NCI-H82 treated with DMSO at 0.1 percent for 48 hours (cell line): ENCODE data around the gene TENT4A.

Experiments
- DNase-seq: peaks from one replicate; lab custom pipeline; 2025; ENCODE audit not compliant: unreplicated experiment; lab: John Stamatoyannopoulos, UW

The TENT4A gene

DNA sequence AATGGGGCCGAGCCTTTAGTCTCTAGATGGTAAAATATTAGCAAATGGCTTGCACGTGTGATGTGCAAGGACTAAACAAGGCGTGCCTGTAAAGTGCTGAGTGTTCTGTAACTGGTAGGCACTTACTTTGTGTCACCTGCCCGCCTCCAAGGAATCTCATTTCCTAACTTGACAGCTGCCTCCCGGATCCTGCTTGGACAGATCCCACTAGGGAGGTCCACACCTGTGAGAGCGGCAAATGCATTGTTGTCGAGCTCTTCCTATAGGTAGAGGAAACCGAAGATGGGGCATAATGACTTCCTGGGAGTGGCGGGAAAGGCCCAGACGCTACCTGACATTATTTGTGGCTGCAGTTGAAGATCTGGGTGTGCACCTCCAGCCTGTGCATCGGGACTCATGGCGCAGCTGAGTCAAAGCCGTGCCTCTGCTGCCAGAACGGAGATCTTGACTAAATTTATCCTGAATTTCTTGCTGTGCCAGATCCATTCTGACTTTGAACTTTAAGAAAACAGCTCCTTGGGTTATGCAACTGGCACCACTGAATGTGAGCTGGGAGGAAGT lies 79.8 kb downstream of the TENT4A start:
- DNase-seq: no peak

DNA sequence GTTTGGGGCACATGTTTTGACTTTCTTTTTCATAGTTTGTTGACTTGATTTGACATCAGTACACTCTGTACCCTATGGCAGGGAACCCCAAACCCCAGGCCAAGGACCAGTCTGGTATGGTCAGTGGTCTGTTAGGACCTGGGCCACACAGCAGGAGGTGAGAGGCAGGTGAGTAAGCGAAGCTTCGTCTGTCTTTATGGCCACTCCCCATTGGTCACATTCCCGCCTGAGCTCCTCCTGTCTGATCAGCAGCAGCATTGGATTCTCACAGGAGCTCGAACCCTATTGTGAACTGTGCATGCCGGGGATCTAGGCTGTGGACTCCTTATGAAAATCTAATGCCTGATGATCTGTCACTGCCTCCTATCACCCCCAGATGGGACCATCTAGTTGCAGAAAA lies 88.0 kb downstream of the TENT4A start:
- DNase-seq: no peak

DNA sequence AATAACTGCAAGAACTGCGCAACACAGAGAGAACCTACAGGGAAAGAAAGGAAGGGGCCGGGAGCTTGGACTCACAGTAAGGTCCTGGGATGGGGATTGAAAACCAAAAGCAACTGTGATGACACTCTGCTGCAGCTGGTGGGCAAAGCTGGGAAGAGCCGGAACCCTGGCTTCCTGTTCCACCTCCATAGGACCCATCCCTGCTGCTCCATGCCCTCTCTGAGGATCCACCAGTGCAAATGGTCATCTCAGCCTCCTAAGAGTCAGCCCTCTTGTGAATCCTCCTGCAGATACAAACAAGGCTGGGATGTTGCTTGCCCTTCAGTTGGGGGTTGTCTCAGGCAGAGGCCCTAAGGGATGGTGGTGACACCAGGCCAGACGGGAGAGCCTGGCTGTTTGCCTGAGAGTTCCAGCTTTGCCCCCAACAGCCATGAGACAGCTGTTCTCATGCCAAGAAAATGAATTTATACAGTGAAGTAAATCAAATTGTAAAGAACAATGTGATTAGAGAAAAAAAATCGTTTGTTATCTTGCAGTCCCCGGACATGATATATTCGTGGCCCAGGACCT lies 90.8 kb downstream of the TENT4A start:
- no peak for DNase-seq

DNA sequence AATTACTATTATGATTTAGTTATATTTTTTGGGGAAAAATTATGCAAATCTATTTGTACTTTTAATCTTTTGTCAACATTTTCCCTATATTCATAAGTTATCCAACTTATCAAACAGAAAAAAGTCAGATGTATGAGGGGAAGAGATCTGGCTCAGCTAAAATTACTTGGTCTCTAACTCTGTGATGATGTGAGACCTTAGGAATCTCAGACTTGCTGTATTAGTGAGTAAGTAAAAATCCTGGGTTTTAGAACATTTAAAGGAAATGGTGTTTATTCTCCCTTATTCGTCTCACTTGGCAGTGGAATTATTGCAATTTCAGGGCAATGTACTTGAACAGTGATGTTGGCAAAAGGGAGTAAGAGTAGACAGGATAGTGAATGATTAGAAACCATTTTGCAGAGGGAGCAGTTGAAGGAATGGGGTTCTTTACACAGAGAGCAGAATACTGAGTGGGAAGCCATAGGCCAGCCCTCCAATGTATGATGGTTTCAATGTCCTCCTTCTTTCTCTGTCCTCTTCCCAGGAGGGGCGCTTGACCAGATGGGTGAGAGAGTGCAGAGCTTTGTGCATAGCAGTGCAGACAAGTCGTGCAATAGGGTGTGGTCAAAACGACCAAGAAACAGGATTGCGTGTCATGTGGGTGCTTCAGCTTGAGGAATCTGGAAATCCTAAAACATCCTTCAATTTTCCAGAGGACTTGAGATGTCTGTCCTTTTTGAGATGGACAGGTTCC lies 91.7 kb downstream of the TENT4A start:
- DNase-seq: no peak

DNA sequence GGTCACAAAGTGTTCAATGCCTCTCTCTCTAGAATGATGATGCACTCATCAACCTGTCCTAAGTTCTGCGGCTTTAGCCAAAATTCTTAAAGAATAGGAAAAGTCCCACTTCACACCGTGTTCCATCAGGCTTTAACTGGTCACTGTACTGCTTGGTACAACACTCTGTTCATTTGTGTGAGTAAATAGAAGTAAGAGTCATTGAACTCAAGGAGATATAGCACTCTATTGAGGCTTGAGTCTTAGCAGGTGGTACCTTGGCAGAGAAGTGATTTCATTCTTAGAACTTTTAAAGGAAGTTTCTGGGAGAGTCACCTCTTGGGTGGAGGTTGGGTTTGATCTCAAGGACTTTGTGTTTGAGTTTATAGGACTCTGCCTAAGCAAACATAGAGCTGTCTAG lies 92.6 kb downstream of the TENT4A start:
- no peak for DNase-seq
